ENCODE results near the gene DLGAP1. TPM values are rescaled to one million over a fixed set of nuclear protein-coding genes. Genes with fewer than 3 reads are reported as not detected.
A peak's percentile ranks its signal among the peaks of the same experiment; 100 is the strongest.

Gene DLGAP1
- total RNA-seq, 6 experiments from 2014 or later, result 0.09 to 0.31 (median 0.18) TPM; not detected in 2

DNA sequence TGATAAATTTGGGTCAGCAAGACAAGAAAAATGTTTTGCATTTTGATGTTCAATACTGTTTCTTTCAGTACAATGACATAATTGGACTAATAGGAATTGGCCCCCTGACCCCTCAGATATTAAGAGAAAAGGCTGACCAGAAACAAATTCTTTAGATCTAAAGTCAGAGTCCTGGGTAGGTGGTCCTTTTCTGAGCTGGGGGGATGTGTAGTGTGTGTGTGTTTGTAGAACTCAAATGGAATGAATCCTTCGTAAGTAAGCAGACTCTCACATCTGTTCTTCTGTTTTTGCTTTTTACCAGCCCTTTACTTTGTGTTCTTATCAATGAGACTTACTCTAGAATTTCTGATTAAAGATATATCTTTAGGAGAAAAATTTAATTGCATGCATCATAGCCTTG lies 677.4 kb downstream of the DLGAP1 start:
- H3K27ac ChIP-seq, result no peak overlapping the region
- 85% methylated on average over 1 of the region's 1 CpG for WGBS (ENCODE audit: insufficient coverage, low coverage, low lambda C conversion rate, missing lambda C conversion rate)
- H3K36me3 ChIP-seq, result no peaks in the 10 kb centered on the region
- no peaks in the 10 kb centered on the region for H3K27me3 ChIP-seq
- H3K9me3 ChIP-seq, result no peaks in the 10 kb centered on the region
- intact Hi-C loops (cut with DNase I), result loop anchor here in 1 of 2 donors (10.0 kb wide), 1 partner anchor 217 kb away; no protein-coding TSS in a partner anchor
- peaks cover 0 to 6% (median 0%) of the 10 kb centered on the region in 4 donors for H3K4me1 ChIP-seq
- no peak for ATAC-seq
- no peak for DNase-seq
- TF ChIP-seq, protein P1, sequence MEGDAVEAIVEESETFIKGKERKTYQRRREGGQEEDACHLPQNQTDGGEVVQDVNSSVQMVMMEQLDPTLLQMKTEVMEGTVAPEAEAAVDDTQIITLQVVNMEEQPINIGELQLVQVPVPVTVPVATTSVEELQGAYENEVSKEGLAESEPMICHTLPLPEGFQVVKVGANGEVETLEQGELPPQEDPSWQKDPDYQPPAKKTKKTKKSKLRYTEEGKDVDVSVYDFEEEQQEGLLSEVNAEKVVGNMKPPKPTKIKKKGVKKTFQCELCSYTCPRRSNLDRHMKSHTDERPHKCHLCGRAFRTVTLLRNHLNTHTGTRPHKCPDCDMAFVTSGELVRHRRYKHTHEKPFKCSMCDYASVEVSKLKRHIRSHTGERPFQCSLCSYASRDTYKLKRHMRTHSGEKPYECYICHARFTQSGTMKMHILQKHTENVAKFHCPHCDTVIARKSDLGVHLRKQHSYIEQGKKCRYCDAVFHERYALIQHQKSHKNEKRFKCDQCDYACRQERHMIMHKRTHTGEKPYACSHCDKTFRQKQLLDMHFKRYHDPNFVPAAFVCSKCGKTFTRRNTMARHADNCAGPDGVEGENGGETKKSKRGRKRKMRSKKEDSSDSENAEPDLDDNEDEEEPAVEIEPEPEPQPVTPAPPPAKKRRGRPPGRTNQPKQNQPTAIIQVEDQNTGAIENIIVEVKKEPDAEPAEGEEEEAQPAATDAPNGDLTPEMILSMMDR (IDR thresholded peaks at IDR 0.05), result no peak
- no peak for TF ChIP-seq POLR2A (IDR thresholded peaks at IDR 0.05)
- no peak overlapping the region for H3K4me3 ChIP-seq

DNA sequence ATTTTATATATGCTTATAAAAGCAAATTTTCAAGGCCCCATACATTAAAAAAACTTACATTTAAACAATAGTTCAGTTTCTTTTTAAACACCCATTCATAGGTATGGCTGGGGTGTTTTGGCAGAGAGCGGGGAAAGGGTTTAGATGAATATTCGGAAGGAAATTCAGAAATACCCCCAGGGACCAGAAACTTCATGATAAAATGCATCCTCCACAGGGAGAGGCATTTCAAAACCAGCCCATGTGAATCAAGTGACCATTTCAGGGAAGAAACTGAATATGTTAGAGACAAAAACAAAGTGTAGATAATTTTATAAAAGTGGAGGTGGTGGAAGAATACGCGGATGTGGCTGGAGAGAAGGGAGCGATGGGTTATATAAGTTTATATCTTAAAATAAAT lies 678.0 kb downstream of the DLGAP1 start:
- intact Hi-C loops (cut with DNase I), result loop anchor here in 1 of 2 donors (10.0 kb wide), 1 partner anchor 218 kb away; no protein-coding TSS in a partner anchor
- WGBS (ENCODE audit: insufficient coverage, low coverage, low lambda C conversion rate, missing lambda C conversion rate), result 86% methylated on average over 5 of the region's 5 CpGs

DNA sequence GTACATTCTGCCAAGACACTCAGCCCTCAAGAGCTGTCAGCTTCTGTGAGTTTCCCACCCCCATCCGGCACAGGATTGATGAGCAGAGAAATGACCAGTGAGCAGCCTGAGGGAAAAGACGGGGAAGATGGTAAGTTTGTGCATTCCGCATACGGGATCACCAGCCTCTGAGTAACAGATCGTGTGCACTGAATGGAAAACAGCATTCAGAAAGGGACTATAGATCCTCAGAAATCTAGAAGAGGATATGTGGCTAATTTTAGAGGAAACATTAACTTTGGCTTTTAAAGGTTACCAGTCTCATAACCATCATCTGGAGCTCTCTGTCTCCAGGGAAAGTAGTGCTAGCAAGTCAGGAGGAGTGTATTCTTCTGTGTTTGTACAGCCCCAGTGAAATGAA lies 679.1 kb downstream of the DLGAP1 start:
- peaks cover 0 to 12% (median 0%) of the 10 kb centered on the region in 4 donors for H3K4me1 ChIP-seq
- DNase-seq (no peak), ATAC-seq (no peak)
- H3K9me3 ChIP-seq, result no peaks in the 10 kb centered on the region
- TF ChIP-seq, protein P1 (IDR thresholded peaks at IDR 0.05), result no peak
- TF ChIP-seq POLR2A (IDR thresholded peaks at IDR 0.05), result no peak
- H3K36me3 ChIP-seq, result no peaks in the 10 kb centered on the region
- no peak overlapping the region for H3K4me3 ChIP-seq
- no peak overlapping the region for H3K27ac ChIP-seq
- WGBS (ENCODE audit: insufficient coverage, low coverage, low lambda C conversion rate, missing lambda C conversion rate), result 80% methylated on average over 5 of the region's 5 CpGs
- intact Hi-C loops (cut with DNase I), result loop anchor here in 1 of 2 donors (10.0 kb wide), 1 partner anchor 219 kb away; no protein-coding TSS in a partner anchor
- no peaks in the 10 kb centered on the region for H3K27me3 ChIP-seq

More for the DNA sequence above, 678.0 kb downstream of the DLGAP1 start:
- no peaks in the 10 kb centered on the region for H3K27me3 ChIP-seq
- TF ChIP-seq, protein P1 (IDR thresholded peaks at IDR 0.05), result no peak
- TF ChIP-seq POLR2A (IDR thresholded peaks at IDR 0.05), result no peak
- peaks cover 0 to 6% (median 0%) of the 10 kb centered on the region in 4 donors for H3K4me1 ChIP-seq
- H3K27ac ChIP-seq, result no peak overlapping the region
- DNase-seq, result no peak
- H3K36me3 ChIP-seq, result no peaks in the 10 kb centered on the region
- ATAC-seq, result no peak
- H3K4me3 ChIP-seq, result no peak overlapping the region
- H3K9me3 ChIP-seq, result no peaks in the 10 kb centered on the region

DNA sequence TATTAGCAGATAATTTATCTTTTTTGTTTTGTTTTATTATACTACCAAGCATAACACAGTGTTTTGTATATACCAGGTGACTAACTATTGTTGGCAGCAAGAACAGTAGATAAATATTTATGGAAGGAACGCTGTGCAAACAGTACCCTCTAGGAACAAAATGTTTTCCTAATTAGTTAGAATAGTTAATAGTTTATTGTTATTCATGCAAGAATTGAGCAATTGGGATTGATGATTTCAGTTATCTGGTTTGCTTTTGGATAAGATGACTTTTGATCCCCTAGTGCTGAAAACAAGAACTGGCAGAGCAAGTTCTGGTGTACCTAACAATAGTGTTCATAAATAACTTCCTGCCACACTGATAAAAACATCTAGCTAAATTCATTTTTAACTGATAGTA lies 681.8 kb downstream of the DLGAP1 start:
- 31% methylated on average over 1 of the region's 1 CpG for WGBS (ENCODE audit: insufficient coverage, low coverage, low lambda C conversion rate, missing lambda C conversion rate)
- Histone ChIP-seq H3K36me3 (no peaks in the 10 kb centered on the region), H3K27ac (peak overlapping the region in 1 of 3 donors; percentile 25), H3K9me3 (no peaks in the 10 kb centered on the region), H3K4me1 (peaks cover 0 to 12% (median 0%) of the 10 kb centered on the region in 4 donors), H3K4me3 (no peak overlapping the region), H3K27me3 (no peaks in the 10 kb centered on the region)
- DNase-seq, result no peak
- TF ChIP-seq POLR2A (IDR thresholded peaks at IDR 0.05), result no peak
- TF ChIP-seq, protein P1 (IDR thresholded peaks at IDR 0.05), result peak; percentile 18 to 61 (median 23)
- ATAC-seq, result peak; percentile 18 to 65 (median 60)
- intact Hi-C loops (cut with DNase I), result loop anchor here in 1 of 2 donors (10.0 kb wide), 1 partner anchor 221 kb away; no protein-coding TSS in a partner anchor

All from right lobe of liver (tissue), 6 donors.